ENCODE results near the gene TSPO.

Gene TSPO

DNA sequence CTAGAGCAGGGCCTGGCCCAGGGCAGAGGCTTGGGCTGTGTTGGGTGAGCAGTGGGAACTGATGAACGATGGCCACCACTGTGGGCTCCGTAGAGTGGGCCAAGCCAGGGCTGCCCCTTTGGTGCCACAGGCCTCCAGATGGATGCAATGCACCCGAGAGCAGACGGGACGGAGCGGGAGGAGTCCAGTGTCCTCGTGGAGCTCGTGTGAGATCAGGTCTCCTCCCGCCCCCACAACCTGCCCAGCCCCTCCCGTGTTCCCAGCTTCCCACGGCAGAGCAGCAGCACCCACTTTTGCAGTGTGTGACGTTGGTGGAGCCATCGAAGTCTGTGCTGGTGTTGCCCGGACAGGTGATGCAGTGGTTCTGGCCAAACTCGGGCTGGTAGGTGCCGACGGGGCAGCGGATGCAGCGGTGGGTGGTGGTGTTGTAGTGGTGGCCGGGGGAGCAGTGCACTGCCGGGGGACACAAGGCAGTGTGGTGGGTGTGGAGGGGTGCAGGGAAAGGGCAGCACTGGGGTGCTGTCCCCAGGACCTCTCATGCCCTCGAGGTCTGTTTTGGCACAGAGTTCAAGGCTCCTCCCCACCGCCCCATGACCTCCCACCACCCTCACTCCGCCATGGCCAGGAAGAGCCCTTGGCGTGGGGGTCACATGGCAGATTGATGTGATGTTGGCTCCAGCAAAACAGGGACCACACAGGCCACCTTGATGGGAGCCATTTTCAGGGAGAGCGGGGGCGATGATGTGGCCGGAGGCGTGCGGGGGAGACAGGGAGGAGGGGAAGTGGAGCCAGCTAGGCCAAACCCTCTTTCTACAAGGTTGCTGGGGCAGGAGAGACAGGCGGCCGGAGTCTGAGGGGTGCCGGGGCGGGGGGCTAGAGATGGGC lies 59.5 kb downstream of the TSPO start:
- TF ChIP-seq, protein P1, sequence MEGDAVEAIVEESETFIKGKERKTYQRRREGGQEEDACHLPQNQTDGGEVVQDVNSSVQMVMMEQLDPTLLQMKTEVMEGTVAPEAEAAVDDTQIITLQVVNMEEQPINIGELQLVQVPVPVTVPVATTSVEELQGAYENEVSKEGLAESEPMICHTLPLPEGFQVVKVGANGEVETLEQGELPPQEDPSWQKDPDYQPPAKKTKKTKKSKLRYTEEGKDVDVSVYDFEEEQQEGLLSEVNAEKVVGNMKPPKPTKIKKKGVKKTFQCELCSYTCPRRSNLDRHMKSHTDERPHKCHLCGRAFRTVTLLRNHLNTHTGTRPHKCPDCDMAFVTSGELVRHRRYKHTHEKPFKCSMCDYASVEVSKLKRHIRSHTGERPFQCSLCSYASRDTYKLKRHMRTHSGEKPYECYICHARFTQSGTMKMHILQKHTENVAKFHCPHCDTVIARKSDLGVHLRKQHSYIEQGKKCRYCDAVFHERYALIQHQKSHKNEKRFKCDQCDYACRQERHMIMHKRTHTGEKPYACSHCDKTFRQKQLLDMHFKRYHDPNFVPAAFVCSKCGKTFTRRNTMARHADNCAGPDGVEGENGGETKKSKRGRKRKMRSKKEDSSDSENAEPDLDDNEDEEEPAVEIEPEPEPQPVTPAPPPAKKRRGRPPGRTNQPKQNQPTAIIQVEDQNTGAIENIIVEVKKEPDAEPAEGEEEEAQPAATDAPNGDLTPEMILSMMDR (IDR thresholded peaks at IDR 0.05; ENCODE audit: low read depth, low read length, missing control alignments): no peak
- H3K4me3 ChIP-seq (replicated peaks; ENCODE audit: low read depth, low read length): no peak overlapping the region
- DNase-seq (ENCODE audit: extremely low read depth, low read depth): no peak

DNA sequence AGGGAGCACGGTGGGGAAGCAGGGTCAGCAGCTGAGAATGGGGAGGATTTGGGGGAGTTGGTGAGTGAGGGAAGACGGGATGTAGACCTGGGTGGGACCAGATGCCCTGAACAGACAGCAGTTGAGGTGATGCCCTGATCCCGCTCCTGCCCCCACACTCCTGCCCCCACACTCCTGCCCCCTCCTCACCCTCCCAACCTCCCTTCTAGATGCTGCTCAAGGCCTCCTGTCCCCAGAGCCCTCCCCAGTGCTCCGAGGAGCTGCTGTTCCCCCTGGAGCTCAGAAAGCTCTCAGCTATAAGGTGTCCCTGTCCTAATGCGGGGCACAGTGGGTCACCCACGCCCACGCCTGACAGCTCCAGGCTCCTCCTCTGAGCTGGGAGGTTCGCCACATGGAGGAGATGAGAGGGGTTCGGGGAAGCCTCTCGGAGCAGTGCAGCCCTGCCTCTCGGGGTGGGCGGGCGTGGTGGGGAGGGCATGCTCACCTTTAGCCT lies 60.6 kb downstream of the TSPO start:
- no peak overlapping the region for H3K4me3 ChIP-seq (replicated peaks; ENCODE audit: low read depth, low read length)
- TF ChIP-seq, protein P1 (IDR thresholded peaks at IDR 0.05; ENCODE audit: low read depth, low read length, missing control alignments): no peak
- DNase-seq (ENCODE audit: extremely low read depth, low read depth): no peak

DNA sequence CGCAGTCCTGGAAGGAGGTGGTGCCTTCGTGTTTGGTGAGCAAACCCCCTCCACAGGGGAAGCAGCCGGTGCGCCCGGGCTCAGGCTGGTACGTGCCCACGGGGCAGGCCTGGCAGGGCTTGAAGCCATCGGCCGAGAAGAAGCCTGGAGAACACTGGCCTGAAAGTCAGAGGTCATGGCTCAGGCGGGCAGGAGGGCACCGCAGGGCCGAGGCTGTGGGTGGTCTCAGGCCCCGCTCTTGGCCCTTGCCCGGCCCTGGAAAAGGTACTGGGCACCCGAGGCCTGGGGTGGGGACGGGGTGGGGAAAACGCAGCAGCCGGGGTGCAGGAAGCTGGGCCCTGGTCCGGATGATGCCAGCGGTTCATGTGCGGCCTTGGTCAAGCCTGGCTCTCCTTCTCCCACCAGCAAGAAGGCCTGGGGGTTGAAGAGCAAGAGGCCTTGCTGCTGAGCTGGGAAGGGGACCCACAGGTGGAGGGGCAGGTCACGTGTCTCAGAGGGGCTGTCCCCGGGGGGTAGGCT lies 61.1 kb downstream of the TSPO start:
- TF ChIP-seq, protein P1 (IDR thresholded peaks at IDR 0.05; ENCODE audit: low read depth, low read length, missing control alignments): no peak
- no peak for DNase-seq (ENCODE audit: extremely low read depth, low read depth)
- H3K4me3 ChIP-seq (replicated peaks; ENCODE audit: low read depth, low read length): no peak overlapping the region
